Measurements from ENCODE around the gene ZNF652. TPM values are rescaled to one million over a fixed set of nuclear protein-coding genes. Genes with fewer than 3 reads are reported as not detected.

Gene ZNF652
- polyA plus RNA-seq, 1 donor from 2014 or later, result 26.7 TPM

DNA sequence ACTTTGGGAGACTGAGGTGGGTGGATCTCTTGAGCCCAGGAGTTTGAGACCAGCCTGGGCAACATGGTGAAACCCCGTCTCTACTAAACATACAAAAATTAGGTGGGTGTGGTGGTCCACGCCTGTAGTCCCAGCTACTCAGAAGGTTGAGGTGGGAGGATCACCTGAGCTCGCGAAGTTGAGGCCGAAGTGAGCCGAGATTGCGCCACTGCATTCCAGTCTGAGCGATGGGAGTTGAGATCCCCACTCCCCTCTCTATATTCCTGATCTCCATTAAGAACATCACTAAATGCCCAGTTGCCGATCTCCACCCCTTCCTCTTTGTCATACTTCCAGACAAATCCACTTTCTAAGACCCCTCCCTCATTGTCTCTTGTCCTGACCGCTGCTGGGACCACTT is 24.3 kb upstream of the ZNF652 start:
- Histone ChIP-seq H3K9ac (ENCODE audit: low read length) (no peak overlapping the region), H4K20me1 (ENCODE audit: insufficient read depth) (no peaks in the 10 kb centered on the region), H3K27ac (ENCODE audit: low read length) (no peak overlapping the region), H3K9me3 (ENCODE audit: low read length) (no peaks in the 10 kb centered on the region), H3K79me2 (replicated peaks; ENCODE audit: insufficient read depth, low read length) (no peaks in the 10 kb centered on the region), H3K9me2 (ENCODE audit: insufficient read depth, low read length) (no peaks in the 10 kb centered on the region), H3K36me3 (ENCODE audit: insufficient read depth, low read length) (no peaks in the 10 kb centered on the region), H3F3A (ENCODE audit: insufficient read depth, low read length, poor library complexity, severe bottlenecking) (no peaks in the 10 kb centered on the region), H3K4me2 (ENCODE audit: low read length) (no peak overlapping the region), H3K4me3 (ENCODE audit: low read length) (no peak overlapping the region), H3K27me3 (ENCODE audit: insufficient read depth, low read depth, low read length) (no peaks in the 10 kb centered on the region), H2AFZ (ENCODE audit: low read depth, low read length) (no peak overlapping the region)
- no peak for TF ChIP-seq EZH2 (IDR thresholded peaks at IDR 0.05; ENCODE audit: borderline replicate concordance, insufficient read depth, low read length, poor library complexity, severe bottlenecking)

GRCh38 chr17:49384951-49385350 is 22.9 kb upstream of the ZNF652 start:
- Histone ChIP-seq H2AFZ (ENCODE audit: low read depth, low read length) (no peak overlapping the region), H3K27ac (ENCODE audit: low read length) (no peak overlapping the region), H3K27me3 (ENCODE audit: insufficient read depth, low read depth, low read length) (no peaks in the 10 kb centered on the region), H3F3A (ENCODE audit: insufficient read depth, low read length, poor library complexity, severe bottlenecking) (no peaks in the 10 kb centered on the region), H3K9me2 (ENCODE audit: insufficient read depth, low read length) (no peaks in the 10 kb centered on the region), H3K79me2 (replicated peaks; ENCODE audit: insufficient read depth, low read length) (no peaks in the 10 kb centered on the region), H3K9me3 (ENCODE audit: low read length) (no peaks in the 10 kb centered on the region), H3K4me2 (ENCODE audit: low read length) (no peak overlapping the region), H3K9ac (ENCODE audit: low read length) (no peak overlapping the region), H3K36me3 (ENCODE audit: insufficient read depth, low read length) (no peaks in the 10 kb centered on the region), H3K4me3 (ENCODE audit: low read length) (no peak overlapping the region), H4K20me1 (ENCODE audit: insufficient read depth) (no peaks in the 10 kb centered on the region)
- TF ChIP-seq, protein P1, sequence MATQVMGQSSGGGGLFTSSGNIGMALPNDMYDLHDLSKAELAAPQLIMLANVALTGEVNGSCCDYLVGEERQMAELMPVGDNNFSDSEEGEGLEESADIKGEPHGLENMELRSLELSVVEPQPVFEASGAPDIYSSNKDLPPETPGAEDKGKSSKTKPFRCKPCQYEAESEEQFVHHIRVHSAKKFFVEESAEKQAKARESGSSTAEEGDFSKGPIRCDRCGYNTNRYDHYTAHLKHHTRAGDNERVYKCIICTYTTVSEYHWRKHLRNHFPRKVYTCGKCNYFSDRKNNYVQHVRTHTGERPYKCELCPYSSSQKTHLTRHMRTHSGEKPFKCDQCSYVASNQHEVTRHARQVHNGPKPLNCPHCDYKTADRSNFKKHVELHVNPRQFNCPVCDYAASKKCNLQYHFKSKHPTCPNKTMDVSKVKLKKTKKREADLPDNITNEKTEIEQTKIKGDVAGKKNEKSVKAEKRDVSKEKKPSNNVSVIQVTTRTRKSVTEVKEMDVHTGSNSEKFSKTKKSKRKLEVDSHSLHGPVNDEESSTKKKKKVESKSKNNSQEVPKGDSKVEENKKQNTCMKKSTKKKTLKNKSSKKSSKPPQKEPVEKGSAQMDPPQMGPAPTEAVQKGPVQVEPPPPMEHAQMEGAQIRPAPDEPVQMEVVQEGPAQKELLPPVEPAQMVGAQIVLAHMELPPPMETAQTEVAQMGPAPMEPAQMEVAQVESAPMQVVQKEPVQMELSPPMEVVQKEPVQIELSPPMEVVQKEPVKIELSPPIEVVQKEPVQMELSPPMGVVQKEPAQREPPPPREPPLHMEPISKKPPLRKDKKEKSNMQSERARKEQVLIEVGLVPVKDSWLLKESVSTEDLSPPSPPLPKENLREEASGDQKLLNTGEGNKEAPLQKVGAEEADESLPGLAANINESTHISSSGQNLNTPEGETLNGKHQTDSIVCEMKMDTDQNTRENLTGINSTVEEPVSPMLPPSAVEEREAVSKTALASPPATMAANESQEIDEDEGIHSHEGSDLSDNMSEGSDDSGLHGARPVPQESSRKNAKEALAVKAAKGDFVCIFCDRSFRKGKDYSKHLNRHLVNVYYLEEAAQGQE (IDR thresholded peaks at IDR 0.05; ENCODE audit: borderline replicate concordance), result no peak

DNA sequence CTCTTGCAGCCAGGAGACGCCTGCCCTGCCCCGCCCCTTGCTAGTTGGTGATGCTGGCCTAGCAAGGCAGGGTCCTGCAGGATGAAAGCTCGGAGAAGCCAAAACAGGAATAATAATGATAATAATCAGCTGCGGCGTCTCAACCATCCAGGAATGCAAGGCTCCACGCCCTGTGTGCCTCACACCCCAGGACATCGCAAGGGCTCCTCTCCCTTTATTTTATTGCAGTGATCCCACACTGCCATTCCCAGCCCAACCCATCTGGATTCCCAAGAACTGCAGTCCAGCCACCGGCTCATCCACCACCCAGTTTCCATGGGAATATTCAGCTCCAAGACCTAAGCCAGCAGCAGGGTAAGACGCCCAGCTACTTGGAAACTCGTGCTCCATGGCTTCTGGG is 21.0 kb upstream of the ZNF652 start:
- Histone ChIP-seq H3K9me2 (ENCODE audit: insufficient read depth, low read length) (no peaks in the 10 kb centered on the region), H3K36me3 (ENCODE audit: insufficient read depth, low read length) (no peaks in the 10 kb centered on the region), H3K9me3 (ENCODE audit: low read length) (no peaks in the 10 kb centered on the region), H3K4me3 (ENCODE audit: low read length) (no peak overlapping the region), H3K27me3 (ENCODE audit: insufficient read depth, low read depth, low read length) (no peaks in the 10 kb centered on the region), H3K4me2 (ENCODE audit: low read length) (no peak overlapping the region), H3F3A (ENCODE audit: insufficient read depth, low read length, poor library complexity, severe bottlenecking) (no peaks in the 10 kb centered on the region), H3K9ac (ENCODE audit: low read length) (no peak overlapping the region), H3K79me2 (replicated peaks; ENCODE audit: insufficient read depth, low read length) (no peaks in the 10 kb centered on the region), H3K27ac (ENCODE audit: low read length) (no peak overlapping the region), H2AFZ (ENCODE audit: low read depth, low read length) (no peak overlapping the region), H4K20me1 (ENCODE audit: insufficient read depth) (no peaks in the 10 kb centered on the region)
- TF ChIP-seq SMC3 (conservative IDR thresholded peaks at IDR 0.05; ENCODE audit: poor library complexity) (no peak), MXI1 (conservative IDR thresholded peaks at IDR 0.05; ENCODE audit: poor library complexity, severe bottlenecking) (no peak), POLR2AphosphoS5 (IDR thresholded peaks at IDR 0.05) (no peak), RAD21 (conservative IDR thresholded peaks at IDR 0.05) (no peak), EZH2 (IDR thresholded peaks at IDR 0.05; ENCODE audit: borderline replicate concordance, insufficient read depth, low read length, poor library complexity, severe bottlenecking) (no peak), EP300 (conservative IDR thresholded peaks at IDR 0.05; ENCODE audit: poor library complexity, severe bottlenecking) (no peak), CTCF (IDR thresholded peaks at IDR 0.05; ENCODE audit: poor library complexity, severe bottlenecking) (no peak), TAF1 (IDR thresholded peaks at IDR 0.05; ENCODE audit: low read depth) (no peak)
- TF ChIP-seq, protein P1 (IDR thresholded peaks at IDR 0.05; ENCODE audit: borderline replicate concordance), result no peak

All from neural cell (in vitro differentiated cells).